ENCODE data around the gene SLC25A17. TPM values are rescaled to one million over a fixed set of nuclear protein-coding genes. Genes with fewer than 3 reads are reported as not detected.
"Not testable (repeated sequence)": the region's sequence is repeated elsewhere in the genome, so short reads cannot be mapped to it uniquely, and the experiment has no call there.

The SLC25A17 gene
- total RNA-seq, 1 experiment from 2014 or later, result 35.0 TPM

DNA sequence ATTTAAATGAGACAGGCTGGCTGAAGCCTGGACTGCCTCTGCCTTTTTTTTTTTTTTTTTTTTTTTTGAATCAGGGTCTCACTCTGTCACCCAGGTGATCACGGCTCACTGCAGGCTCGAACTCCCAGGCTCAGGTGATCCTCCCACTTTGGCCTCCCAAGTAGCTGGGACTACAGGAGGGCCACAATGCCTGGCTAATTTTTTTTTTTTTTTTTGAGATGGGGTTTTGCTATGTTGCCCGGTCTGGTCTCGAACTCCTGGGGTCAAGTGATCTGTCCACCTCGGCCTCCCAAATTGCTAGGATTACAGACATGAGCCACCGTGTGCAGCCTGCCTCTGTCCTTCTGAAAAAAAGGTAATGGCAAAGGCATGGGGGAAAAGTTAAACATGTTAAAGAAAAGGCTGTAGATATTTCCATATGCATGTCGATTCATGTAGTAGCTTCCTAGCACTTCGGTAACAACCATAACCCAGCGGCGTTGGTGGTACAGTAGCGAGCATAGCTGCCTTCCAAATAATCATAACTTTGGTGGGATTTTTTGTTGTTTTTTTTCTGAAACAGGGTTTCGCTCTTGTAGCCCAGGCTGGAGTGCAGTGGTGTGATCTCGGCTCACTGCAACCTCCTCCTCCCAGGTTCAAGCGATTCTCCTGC, 91.1 kb downstream of the SLC25A17 start:
- Histone ChIP-seq H3K27me3 (ENCODE audit: control insufficient read depth, insufficient read depth, low read length) (no peaks in the 10 kb centered on the region), H3K4me3 (ENCODE audit: insufficient read depth, low read depth, low read length) (no peak overlapping the region), H3K36me3 (replicated peaks; ENCODE audit: control insufficient read depth, insufficient read depth, low read length) (no peaks in the 10 kb centered on the region)
- DNase-seq, result no peak

DNA sequence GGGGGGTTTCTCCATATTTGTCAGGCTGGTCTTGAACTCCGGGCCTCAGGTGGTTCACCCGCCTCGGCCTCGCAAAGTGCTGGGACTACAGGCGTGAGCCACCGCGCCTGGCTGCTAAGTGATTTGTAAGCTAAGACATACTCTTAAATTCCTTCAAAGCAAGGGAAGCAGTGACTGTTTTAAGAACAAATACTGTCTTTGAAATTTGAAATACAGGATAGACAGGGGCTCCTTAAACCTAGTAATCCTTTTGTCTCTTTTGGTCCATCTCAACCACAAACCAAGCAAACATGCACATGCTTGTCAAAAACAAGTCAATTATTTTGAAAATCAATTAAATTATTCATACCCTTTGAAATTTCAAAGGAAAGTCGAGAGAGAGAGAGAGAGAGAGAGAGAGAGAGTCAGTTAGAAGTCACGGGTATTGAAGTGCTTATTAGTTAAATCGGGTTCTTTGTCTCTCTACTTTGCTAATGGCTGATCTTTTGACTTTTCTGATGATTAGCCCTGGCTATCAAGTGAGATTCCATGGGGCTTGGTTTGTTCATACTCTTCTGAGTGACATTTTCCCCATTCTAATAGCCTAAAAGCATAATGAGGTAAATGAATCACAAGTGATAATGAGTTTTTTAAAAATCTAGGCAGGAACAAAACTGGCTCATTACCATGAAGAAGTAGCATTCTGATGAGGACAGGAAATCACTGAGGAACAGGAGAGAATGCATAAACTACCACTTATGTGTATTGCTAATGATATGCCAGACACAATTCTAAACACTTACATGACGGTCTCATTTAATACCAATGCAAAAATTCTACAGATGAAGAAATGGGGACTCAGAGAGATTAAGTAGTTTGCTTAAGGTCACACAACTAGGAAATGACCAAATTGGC, 91.8 kb downstream of the SLC25A17 start:
- no peaks in the 10 kb centered on the region for H3K36me3 ChIP-seq (replicated peaks; ENCODE audit: control insufficient read depth, insufficient read depth, low read length)
- no peak overlapping the region for H3K4me3 ChIP-seq (ENCODE audit: insufficient read depth, low read depth, low read length)
- DNase-seq, result no peak
- H3K27me3 ChIP-seq (ENCODE audit: control insufficient read depth, insufficient read depth, low read length), result no peaks in the 10 kb centered on the region

DNA sequence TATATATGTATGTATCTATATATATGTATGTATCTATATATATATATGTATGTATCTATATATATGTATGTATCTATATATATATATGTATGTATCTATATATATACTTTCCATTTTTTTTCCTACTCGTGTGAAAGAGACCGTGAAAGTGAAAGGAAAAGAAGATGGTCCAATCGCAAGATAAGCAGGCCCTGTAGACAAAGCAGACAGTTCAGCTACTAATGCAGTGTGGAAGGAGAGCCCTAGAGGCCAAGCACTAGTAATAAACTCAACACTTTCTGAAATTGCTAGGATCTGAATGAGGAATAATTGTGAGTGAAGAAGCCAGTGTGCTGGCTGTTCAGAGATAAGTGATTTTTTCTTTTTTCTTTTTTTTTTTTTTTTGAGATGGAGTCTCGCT, 92.6 kb downstream of the SLC25A17 start:
- no peak for DNase-seq
- H3K4me3 ChIP-seq (ENCODE audit: insufficient read depth, low read depth, low read length), result no peak overlapping the region
- H3K27me3 ChIP-seq (ENCODE audit: control insufficient read depth, insufficient read depth, low read length), result no peaks in the 10 kb centered on the region
- H3K36me3 ChIP-seq (replicated peaks; ENCODE audit: control insufficient read depth, insufficient read depth, low read length), result no peaks in the 10 kb centered on the region

DNA sequence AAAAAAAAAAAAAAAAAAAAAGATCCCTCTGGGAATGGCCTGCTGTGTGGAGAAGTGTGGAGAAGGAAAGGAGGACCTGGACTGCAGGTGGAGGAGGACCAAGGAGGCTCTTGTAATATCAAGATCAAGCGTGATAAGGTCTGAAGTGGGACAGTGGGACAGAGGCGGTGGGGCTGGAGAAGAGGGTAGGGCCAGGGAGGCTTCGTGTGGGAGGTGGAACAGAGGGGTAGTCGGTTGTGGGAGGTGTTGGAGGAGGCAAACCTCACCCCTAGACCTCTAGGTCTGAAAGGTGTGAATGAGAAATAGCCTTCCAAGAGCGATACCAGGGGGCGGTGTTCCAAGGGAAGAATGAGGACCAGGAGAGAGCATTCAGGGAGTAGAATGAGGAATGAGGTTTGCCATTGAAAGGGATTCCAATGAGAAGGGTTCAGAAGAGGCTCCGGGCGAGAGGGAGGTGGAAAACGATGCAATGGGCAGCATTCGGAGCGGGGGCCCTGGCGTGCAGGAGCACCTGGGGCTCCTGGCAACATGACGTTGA, 95.7 kb downstream of the SLC25A17 start:
- H3K27me3 ChIP-seq (ENCODE audit: control insufficient read depth, insufficient read depth, low read length), result no peaks in the 10 kb centered on the region
- H3K36me3 ChIP-seq (replicated peaks; ENCODE audit: control insufficient read depth, insufficient read depth, low read length), result no peaks in the 10 kb centered on the region
- no peak for DNase-seq
- H3K4me3 ChIP-seq (ENCODE audit: insufficient read depth, low read depth, low read length), result no peak overlapping the region

DNA sequence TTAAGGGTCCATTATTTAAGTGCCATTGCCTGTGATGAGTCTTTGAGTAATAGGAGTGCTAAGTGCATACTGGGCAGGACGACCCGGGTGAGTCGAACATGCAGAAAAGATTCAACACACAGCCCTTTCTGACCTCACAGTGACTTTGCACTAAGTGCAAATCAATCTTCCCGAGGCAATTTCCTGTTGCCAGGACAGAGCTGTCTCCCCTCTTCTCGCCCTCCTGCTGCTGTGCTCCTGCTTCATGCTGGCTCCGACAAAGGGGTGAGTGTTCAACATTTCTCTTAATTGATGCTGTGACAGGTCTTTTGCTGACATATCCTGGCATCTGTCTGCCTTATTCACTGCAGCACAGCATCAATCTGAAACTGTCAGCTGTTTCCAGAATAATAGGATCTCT, 97.9 kb downstream of the SLC25A17 start:
- H3K27me3 ChIP-seq (ENCODE audit: control insufficient read depth, insufficient read depth, low read length), result no peaks in the 10 kb centered on the region
- no peaks in the 10 kb centered on the region for H3K36me3 ChIP-seq (replicated peaks; ENCODE audit: control insufficient read depth, insufficient read depth, low read length)
- DNase-seq, result no peak
- no peak overlapping the region for H3K4me3 ChIP-seq (ENCODE audit: insufficient read depth, low read depth, low read length)

DNA sequence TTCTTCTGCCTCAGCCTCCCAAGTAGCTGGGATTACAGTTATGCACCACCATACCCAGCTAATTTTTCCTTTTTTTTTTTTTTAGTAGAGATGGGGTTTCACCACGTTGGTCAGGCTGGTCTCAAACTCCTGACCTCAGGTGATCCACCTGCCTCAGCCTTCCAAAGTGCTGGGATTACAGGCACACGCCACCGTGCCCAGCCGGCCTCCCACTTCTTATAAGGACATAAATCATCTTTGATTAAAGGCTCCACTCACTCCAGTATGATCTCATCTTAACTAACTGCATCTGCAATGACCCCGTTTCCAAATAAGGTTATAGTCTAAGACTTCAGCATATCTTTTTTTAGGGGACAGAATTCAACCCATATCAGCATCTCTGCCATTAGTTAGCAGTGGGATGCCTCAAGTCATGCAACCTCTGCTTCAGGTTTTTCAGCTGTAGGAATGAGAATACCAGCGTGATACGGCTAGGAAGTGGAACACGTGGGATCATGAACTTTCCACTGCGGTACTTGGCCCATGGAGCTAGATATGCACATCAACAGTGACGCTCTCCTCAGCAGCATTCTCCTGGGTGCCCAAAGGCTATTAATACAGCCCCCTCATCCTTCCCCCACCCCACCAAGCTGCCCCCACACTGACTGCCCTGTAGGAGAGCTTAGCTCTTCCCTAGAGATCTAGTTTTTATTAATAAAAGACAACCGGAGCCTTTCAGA, 98.4 kb downstream of the SLC25A17 start:
- H3K36me3 ChIP-seq (replicated peaks; ENCODE audit: control insufficient read depth, insufficient read depth, low read length), result no peaks in the 10 kb centered on the region
- H3K4me3 ChIP-seq (ENCODE audit: insufficient read depth, low read depth, low read length), result no peak overlapping the region
- DNase-seq, result no peak
- no peaks in the 10 kb centered on the region for H3K27me3 ChIP-seq (ENCODE audit: control insufficient read depth, insufficient read depth, low read length)

DNA sequence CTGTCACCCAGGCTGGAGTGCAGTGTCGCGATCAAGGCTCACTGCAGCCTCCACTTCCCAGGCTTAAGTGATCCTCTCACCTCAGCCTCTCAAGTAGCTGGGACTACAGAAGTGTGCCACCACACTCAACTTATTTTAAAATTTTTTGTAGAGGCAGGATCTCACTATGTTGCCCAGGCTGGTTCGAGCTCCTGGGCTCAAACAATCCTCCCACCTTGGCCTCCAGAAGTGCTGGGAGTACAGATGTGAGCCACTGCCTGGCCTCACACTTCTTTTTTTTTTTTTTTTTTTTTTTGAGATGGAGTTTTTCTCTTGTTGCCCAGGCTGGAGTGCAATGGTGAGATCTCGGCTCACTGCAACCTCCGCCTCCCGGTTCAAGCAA, 99.0 kb downstream of the SLC25A17 start:
- DNase-seq; H3K36me3 ChIP-seq (replicated peaks; ENCODE audit: control insufficient read depth, insufficient read depth, low read length); H3K27me3 ChIP-seq (ENCODE audit: control insufficient read depth, insufficient read depth, low read length); H3K4me3 ChIP-seq (ENCODE audit: insufficient read depth, low read depth, low read length): not testable (repeated sequence)

Other genes starting within 250 kb of the SLC25A17 start
- gene MRTFA, start 182.6 kb downstream of the SLC25A17 start, total RNA-seq (2014; rRNA removed; shearing (Covaris generic)), result 26.2 and 35.4 TPM in 2 replicates
- gene MCHR1, start 139.9 kb downstream of the SLC25A17 start, total RNA-seq (2014; rRNA removed; shearing (Covaris generic)), result 2.8 and 4.8 TPM in 2 replicates
- 179 and 222 TPM in 2 replicates for gene ST13, start 37.3 kb upstream of the SLC25A17 start, total RNA-seq (2014; rRNA removed; shearing (Covaris generic))
- 10.1 and 12.6 TPM in 2 replicates for gene XPNPEP3, start 37.8 kb upstream of the SLC25A17 start, total RNA-seq (2014; rRNA removed; shearing (Covaris generic))
- gene DNAJB7, start 42.8 kb upstream of the SLC25A17 start, total RNA-seq (2014; rRNA removed; shearing (Covaris generic)), result not detected in 2 replicates
- gene RBX1, start 132.0 kb upstream of the SLC25A17 start, total RNA-seq (2014; rRNA removed; shearing (Covaris generic)), result 64.5 and 72.7 TPM in 2 replicates